Ecto neural progenitor cell (in vitro differentiated cells): ENCODE data around the gene RANBP2.
"Not testable (repeated sequence)": the region's sequence is repeated elsewhere in the genome, so short reads cannot be mapped to it uniquely, and the experiment has no call there.

ENCODE experiments used
- DNase-seq: peaks from one replicate; pipeline ENCODE4 v3.0.0-alpha.2; 2018; ENCODE audit warnings: low spot score

The RANBP2 gene

DNA sequence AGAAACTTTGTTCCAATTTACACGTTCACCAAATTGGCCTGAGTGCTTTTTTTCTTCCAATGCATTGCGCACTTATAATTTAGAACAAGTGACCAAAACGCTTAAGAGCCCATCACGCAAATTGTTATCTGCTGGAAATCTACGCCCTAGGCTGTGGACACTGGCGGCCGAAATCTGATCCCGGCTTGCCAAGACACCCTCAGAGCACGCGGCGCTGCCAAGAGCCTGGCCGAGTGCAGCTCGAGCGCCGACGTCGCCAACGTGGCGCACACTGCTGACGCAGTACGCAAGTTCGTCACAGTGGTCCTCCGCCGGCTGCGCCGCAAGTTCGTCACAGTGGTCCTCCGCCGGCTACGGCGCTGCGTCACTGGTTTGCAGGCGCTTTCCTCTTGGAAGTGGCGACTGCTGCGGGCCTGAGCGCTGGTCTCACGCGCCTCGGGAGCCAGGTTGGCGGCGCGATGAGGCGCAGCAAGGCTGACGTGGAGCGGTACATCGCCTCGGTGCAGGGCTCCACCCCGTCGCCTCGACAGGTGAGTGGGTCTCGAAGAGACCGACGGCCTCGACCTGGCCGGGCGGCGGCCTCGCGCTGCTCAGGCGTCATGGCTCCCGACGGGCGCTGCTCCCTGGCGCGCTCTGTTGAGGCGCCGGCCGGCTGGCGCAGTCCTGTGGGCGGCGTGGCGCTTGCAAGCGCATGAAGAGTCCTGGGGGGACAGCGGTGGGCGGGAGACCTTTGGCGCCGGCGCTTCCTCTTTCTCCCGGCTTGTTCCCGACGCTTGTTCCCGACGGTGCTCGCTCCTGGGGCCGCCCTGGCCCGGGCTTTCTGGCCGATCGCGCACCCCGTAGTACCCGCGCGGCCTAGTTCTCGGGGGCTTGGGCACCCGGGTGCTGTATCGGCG lies at the start of gene RANBP2:
RANBP2 (plus strand) TSS at position 334 of the 896 bp plus-strand sequence; CDS start at position 459, 125 bp downstream.
- DNase-seq = peak; percentile 97

DNA sequence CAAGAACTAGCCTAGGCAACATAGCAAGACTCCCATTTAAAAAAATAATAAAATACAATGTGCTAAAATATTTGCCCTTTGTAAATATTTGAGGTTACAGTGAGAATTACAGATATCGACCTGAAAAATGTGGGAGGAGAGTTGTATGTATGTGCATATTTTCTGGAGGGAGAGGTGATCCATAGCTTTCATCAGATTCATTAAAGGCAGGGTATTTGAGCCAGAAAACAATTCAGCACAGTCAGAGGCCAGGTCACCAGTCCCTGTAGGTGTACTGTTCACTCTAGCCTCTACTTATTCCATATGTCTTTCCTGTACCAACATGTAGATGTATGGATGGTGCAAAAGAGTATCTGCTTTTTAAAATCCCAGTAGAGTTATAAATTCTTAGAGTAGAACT lies 49.0 kb upstream of the RANBP2 start:
- DNase-seq = not testable (repeated sequence)

DNA sequence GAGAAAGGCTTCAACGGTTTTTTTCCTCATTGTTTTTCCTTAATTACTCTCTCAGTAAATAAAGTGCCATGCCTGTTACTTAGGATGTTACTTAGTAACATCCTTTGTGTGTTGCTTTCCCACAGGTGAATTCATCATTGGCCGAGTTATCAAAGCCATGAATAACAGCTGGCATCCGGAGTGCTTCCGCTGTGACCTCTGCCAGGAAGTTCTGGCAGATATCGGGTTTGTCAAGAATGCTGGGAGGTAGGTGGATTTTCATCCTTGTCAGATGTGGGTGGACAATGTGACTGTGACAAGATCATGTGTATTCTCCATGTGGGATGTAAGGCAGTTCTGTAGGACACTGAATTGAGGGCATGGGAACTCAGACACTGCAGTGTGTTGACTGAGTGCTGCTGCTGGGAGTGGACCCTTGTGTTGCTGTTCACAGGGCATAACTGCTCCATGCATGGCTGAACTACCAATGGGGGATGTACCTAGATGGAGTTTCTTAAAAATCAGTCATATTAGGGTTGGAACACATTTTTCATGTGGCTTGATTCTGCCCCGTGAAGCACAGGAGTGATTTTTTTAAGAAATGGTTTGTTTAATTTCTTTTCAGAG lies 47.0 kb upstream of the RANBP2 start:
- DNase-seq = not testable (repeated sequence)

DNA sequence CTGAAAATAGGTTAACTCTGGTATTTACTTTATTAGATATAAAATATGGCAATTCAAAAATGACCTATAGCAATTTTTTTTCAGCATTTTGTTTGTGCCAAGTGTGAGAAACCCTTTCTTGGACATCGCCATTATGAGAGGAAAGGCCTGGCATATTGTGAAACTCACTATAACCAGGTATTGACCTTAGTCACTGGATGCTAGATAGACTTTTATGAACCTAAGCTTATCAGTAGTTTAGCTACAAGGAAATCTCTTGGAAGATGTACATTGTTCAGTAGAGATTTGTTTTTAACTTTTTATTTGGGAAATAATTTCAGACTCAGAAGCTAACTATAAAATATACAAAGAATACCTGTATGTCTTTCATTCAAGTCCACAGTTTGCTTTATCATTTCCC lies 42.8 kb upstream of the RANBP2 start:
- not testable (repeated sequence) for DNase-seq

DNA sequence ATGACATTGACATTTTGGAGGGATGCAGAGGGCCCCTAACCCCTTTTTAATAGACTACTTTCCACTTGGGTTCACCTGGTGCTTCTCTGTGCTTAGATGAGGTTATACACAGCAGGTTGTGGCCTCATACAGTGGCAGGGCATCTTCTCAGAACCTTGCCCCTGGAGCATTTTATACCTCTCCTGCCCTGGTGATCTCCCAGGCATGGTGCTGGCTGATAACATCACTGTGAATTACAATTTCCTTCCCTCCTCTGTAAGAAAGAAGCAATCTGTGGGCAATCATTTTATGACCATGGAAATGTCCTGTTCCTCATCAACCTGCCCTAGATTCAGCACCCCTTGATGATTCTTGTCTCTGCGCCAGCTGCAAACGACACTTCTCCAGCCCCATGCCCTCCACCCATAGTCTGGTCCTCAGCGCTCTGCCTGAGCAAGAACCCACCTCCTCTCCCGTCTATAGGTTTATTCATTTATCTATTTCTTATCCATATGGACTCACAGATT lies 42.0 kb upstream of the RANBP2 start:
- DNase-seq = not testable (repeated sequence)

DNA sequence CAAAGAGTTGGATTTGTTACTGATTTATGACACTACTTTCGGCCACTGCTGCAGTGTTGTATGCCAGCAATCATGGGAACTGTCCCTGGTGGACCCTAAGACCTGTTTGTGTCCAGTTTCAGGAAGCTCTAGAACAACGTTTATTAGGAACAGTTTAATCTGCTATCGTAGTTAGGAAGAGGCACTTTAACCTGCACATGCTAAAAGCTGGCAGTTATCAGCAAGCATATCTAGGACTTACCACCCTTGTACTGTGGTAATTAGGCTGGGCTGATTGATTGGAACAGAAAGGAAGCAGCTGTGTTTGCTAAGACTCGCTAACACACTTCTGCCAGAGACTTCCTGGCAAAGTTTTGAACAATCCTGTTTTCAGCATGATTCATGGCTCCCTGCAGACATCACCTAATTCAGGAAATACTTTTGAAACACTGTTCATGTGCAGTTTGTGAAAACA lies 41.1 kb upstream of the RANBP2 start:
- DNase-seq = not testable (repeated sequence)

DNA sequence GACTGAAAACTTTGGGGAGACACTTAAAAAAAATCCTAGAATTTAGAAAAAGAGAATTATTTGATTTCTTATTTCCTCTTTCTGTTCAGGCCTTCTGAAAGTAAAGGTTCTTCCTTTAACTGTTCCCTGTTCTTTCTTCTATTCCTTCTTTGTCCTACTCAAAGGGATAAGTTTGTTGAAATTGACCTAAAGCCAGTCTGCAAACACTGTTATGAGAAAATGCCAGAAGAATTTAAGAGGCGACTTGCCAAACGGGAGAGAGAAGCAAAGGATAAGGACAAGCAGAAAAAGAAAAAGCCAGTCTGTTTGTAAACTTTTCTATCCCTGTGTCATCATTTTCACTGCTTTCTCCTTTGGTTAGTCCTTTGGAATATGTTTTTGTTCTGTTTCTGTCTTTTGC lies 38.5 kb upstream of the RANBP2 start:
- DNase-seq = not testable (repeated sequence)

DNA sequence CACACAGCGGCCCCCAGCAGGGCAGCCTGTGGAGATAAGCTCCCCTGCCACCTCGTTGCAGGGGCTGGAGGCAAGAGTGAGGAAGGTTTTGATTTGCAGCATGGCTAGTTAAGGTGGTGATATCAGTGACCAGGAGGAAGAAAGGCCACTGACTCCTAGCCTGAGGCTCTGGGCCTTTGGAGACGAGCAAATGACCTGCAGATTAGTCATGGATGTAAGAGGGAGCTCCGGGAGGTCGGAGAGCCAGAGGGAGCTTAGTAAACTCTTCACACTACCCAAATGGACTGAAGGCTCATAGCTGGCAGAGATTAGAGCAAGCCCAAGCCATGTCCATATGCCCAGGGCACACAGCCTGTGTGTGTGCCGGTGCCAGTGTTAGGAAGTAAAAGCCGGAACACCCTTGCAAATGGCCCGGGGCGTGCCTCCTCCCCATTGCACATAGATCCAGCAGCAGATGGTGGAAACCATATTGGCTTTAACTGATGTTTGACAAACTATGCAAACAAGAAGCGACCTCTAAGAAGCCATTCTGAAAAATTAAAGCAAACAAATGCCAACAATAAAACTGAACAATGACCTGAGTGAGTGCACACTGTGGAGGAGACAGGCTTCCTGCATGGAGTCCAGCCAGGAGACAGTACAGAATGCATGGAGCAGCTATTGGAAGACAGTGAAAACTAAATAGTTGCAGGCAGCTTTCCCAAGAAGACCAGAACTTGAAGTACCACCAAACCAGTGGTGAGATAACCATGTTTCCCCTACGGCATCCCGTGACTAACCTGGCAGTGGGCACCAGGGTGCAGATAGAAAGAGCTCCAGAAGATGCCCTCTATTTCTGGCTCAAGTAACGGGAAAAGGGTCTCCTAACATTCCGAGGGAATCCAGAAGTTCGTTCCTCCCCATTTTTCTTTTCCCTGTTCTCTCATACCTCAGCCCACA lies 30.2 kb upstream of the RANBP2 start:
- not testable (repeated sequence) for DNase-seq

DNA sequence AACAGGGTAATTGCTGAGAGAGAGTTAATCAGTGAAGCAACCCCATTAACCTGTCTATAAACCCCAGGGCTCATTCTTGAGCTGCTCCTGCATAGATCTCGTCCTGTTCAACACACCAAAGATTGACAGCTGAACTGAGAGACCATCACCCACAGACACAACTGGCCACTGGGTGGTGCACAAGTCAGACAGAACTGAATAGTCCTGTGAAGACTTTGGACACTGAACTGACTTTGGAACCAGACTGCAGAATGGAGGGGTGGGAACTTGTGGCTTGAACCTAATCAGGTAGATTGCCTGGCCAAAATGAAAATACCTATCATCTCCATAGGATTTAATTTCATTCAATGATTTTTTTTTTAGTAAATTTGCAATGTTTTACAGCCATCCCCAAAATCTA lies 29.3 kb upstream of the RANBP2 start:
- DNase-seq = not testable (repeated sequence)

DNA sequence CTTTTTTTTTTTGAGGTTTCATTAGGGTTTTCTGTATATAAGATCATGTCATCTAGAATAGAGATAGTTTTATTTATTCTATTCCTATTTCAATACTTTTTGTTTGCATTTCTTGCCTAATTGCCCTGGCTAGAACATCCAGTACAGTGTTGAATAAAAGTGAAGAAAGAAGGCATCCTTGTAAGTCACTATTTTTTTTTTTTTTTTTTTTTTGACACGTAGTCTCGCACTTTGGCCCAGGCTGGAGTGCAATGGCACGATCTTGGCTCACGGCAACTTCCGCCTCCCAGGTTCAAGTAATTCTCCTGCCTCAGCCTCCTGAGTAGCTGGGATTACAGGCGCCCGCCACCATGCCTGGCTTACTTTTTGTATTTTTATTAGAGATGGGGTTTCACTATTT lies 27.8 kb upstream of the RANBP2 start:
- no peak for DNase-seq

DNA sequence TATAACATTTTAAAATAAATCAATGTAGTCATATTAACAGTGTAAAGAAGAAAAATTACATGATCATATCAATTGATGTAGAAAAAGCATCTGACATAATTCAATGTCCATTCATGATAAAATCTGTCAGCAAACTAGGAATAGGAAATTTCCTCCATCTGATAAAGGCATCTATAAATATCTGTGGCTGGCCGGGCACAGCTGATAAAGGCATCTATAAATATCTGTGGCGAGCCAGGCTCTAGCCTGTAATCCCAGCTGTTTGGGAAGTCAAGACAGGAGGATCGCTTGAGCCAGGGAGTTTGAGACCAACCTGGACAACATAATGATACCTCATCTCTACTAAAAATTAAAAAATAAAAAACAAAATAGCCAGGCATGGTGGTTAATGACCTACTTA lies 18.1 kb upstream of the RANBP2 start:
- no peak for DNase-seq

DNA sequence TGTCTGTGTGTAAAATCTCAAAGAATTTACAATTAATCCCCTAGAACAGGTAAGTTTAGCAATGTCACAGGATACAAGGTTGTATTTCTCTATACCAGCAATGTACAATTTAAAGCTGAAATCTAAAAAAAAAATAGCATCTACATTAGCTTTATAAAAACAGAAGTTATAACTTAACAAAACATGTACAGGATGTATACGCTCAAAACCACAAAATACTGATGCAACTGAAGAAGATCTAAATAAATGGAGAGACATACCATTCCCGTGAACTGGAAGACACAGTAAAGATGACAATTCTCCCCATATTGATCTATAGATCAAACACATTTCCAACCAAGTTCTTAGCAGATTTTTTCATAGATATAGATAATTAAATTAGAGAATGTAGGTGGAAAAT lies 17.5 kb upstream of the RANBP2 start:
- DNase-seq = no peak

DNA sequence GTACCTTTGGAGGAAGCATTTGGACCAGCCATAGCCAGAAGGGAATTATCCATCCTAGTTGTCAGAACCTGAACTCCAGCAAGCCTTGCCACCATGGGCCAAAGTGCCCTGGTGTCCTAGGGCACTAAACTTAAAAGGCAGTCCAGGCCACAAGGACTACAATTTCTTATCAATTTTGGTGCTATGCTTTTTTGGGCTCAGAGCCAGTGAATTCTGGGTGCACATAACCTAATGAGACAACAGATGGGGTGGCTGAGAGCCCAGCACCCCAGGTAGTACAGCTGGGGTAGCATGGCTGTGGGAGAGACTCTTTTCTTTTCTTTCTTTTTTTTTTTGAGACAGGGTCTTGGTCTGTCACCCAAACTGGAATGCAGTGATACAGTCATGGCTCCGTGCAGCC lies 14.4 kb upstream of the RANBP2 start:
- DNase-seq = no peak

DNA sequence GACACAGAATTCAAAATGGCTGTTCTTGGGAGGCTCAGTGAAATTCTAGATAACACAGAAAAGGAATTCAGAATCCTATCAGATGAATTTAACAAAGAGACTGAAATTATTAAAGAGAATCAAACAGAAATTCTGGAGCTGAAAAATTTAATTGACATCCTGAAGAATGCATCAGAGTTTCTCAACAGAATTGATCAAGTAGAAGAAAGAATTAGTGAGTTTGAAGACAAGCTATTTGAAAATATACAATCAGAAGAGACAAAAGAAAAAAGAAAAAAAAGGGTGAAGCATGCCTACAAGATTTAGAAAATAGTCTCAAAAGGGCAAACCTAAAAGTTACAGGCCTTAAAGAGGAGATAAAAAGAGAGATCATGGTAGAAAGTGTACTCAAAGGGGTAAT lies 12.0 kb upstream of the RANBP2 start:
- DNase-seq = no peak

DNA sequence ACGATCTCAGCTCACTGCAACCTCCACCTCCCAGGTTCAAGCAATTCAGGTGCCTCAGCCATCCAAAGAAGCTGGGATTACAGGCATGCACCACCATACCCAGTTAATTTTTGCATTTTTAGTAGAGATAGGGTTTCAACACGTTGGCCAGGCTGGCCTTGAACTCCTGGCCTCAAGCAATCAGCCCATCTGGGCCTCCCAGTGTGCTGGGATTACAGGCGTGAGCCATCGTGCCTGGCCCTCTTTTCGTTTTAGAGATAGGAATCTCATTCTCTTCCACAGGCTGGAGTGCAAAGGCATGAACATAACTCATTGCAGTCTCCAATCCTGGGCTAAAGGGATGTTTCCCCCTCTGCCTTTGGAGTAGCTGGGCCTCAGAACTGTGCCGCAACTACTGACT lies 2.3 kb upstream of the RANBP2 start:
- DNase-seq = not testable (repeated sequence)

DNA sequence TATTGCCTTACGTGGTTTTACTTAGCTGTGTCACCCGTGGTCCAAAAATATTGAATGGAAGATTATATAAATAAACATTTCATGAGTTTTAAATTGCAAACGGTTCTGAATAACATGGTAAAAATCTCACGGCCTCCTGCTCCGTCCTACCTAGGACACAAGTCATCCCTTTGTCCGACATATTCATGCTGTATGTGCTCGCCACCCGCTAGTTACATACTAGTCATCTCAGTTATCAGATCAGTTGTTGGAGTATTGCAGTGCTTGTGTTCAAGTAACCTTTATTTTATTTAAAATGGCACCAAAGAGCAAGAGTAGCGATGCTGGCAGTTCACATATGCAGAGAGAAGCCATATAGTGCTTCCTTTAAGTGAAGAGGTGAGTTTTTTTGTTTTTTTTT lies 6.8 kb downstream of the RANBP2 start:
- not testable (repeated sequence) for DNase-seq

DNA sequence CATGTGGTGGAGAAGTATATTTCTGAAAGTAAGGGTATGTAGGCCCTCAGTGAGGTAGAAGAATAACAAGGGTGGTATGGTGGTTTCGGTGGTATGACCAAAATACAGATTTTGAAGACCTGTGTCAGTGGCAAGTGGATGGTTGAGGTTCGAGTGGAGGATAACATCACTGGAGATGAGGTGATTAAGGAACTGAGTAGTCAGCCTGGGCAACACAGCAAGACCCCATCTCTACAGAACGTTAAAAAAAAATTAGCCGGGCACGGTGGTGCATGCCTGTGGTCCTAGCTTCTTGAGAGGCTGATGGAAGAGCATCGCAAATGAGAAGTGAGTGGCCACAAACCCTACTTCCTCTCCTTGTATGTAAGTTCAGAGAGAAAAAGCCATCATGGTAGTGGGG lies 15.4 kb downstream of the RANBP2 start:
- DNase-seq = not testable (repeated sequence)

DNA sequence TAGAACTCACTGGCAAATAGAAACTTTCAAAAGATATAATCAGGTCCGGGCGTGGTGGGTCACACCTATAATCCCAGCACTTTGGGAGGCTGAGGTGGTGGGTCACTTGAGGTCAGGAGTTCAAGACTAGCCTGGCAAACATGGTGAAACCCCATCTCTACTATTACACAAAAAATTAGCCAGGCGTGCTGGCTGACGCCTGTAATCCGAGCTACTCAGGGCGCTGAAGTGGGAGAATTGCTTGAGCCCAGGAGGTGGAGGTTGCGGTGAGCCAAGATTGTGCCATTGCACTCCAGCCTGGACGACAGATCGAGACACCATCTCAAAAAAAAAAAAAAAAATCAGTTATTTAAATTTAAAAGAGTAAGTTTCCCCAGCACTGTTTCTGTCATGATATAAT lies 38.7 kb downstream of the RANBP2 start:
- DNase-seq = not testable (repeated sequence)

DNA sequence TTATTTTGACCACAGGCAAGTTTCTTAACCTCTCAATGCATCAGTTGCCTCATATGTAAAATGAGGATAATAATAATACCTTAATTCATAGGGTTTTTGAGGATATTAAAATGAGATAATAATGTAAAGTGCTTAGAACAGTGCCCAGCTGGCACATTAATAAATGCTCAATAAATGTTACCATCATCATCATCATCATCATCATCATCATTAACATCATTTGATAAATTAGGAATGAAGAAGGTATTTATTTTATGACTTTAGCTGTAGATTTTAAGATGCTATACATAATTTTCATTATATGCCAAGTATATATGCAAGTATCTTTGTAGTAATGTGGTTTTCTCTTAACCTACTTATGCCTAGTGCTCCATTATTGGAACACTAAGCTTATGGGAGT lies 43.3 kb downstream of the RANBP2 start:
- not testable (repeated sequence) for DNase-seq

DNA sequence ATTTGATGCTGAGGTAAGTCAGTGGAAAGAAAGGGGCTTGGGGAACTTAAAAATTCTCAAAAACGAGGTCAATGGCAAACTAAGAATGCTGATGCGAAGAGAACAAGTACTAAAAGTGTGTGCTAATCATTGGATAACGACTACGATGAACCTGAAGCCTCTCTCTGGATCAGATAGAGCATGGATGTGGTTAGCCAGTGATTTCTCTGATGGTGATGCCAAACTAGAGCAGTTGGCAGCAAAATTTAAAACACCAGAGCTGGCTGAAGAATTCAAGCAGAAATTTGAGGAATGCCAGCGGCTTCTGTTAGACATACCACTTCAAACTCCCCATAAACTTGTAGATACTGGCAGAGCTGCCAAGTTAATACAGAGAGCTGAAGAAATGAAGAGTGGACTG lies 47.4 kb downstream of the RANBP2 start:
- not testable (repeated sequence) for DNase-seq

DNA sequence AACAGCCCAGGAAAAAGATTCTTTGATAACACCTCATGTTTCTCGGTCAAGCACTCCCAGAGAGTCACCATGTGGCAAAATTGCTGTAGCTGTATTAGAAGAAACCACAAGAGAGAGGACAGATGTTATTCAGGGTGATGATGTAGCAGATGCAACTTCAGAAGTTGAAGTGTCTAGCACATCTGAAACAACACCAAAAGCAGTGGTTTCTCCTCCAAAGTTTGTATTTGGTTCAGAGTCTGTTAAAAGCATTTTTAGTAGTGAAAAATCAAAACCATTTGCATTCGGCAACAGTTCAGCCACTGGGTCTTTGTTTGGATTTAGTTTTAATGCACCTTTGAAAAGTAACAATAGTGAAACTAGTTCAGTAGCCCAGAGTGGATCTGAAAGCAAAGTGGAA lies 48.6 kb downstream of the RANBP2 start:
- not testable (repeated sequence) for DNase-seq

DNA sequence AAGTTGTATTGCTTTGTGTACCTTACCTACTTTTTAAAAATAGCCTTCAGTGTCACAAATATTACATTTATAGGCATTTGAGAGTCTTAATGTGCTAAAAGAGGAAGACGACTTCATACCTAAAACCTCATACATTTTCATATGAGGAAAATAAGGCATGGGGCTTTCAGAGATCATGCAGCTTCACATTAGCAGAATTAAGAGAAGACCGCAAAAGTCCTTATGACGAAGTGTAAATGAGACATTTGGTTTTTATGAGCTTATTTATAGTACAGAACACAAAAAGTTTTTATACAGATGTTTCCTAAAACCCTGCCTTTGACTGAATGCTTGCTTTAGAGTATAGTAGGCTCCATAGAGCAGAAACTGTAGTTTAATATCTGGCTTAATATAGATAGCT lies 57.2 kb downstream of the RANBP2 start:
- no peak for DNase-seq
